CD1c-positive myeloid dendritic cell (primary cell): ENCODE data around the gene CSPG5.
A peak's percentile ranks its signal among the peaks of the same experiment; 100 is the strongest.

ENCODE experiments used
- DNase-seq: peaks from one replicate; pipeline ENCODE4 v3.0.0-alpha.2; 2016; ENCODE audit errors: extremely low spot score

CSPG5 gene

GRCh38 chr3:47588053-47588452 is 9.4 kb upstream of the CSPG5 start:
- DNase-seq: no peak

DNA sequence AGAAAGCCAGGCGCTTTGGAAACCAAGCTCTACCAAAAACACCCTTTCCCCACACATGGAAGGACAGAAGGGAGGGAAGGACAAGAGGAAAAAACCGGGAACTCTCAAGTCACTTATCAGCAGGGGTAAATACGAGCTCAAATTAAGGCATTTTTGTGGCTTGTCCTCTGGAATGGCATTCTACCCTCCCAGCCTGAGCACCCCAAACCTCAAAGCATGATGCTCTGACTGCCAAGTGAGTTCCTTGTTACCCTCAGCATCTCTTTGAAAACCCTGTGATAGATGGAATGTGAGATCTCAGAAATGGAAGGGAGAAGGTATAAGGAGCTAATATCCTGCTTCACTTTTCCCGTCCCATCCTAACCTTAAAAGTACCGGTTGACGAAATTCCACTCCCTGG is 8.1 kb upstream of the CSPG5 start:
- DNase-seq: no peak

DNA sequence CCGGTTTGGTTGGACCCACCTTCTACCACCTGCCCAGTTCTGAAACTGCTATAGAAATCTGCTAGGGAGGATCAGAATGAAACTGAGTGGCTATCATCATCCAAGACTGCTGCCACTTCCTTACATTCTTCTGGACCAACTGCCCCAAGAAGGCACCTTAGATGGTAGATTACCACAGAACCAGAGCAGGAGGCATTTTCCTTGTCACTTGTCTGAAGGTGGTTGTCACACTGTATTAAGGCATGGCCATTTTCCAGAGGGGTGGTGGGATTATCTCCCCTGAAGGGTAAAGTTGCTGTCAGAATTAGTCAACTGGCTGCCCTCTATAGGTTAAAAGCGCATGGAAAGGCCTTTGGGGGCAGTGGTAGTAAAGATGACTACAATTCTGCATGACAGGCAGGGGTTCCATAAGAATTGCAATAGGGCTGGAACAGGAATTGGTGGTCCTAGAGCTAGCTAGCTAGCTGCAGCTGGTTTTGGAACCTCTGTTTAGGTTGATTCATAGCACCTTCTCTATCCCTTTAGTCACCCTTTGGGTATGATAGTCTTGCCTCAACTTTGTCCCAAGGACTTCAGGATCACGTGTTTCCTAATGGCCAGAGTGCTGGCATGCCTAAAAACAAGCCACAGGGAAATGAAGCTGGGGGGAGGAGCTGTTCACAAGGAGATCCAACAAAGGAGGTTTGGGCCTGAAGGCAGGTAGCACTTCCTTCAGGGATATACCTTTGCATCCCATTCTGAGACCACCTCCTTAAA is 4.8 kb upstream of the CSPG5 start:
- DNase-seq: no peak

DNA sequence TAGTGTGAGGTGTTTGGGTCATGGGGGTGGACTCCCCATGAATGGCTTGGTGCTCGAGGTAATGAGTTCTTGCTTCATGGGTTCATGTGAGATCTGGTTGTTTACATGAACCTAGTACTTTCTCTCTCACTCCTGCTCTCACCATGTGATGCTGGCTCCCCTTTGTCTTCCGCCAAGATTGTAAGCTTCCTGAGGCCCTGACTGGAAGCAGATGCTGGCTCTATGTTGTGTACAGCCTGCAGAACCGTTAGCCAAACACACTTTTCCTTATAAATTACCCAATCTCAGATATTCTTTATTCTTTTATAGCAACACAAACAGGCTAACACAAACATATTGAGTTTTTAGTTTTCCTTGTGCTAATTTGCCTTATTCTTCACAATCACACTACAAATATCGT is 3.2 kb upstream of the CSPG5 start:
- DNase-seq: no peak

DNA sequence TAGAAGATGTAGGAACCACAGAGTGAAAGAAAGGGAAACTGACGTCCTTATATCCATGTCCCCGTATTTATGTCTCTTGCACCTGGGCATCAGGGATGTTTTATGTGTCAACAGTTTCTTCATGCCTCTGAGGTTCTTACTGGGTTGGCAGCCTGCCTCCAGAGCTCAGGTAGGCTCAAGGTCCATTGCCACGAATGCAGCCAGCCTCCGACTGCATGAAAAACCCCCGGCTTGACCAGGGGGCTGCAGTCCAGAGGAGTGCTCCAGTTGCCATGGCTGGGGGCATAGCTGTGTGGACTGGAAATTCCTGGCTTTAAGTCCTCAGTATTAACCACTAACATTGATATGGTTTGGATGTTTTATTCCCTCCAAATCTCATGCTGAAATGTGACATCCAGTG is 2.8 kb upstream of the CSPG5 start:
- DNase-seq: no peak

DNA sequence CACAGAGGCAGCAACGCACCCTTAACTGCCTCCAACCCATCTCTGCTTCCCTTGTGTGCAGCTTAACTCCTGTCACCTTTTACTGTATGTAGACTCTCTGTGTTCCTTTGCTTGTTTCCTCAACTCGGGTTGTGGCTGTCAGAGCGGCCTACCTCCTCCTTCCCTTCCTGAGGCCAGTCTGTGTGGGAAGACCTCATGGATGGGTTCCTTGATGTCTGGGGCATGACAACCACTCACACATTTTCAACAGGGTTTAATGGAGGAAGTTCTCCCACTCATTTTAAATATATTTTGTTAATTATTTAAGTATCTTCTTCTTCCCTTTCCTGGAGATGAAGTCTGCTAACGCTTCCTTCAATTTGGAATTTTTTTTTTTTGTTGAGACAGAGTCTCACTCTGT is 1.8 kb upstream of the CSPG5 start:
- DNase-seq: peak; percentile 64

DNA sequence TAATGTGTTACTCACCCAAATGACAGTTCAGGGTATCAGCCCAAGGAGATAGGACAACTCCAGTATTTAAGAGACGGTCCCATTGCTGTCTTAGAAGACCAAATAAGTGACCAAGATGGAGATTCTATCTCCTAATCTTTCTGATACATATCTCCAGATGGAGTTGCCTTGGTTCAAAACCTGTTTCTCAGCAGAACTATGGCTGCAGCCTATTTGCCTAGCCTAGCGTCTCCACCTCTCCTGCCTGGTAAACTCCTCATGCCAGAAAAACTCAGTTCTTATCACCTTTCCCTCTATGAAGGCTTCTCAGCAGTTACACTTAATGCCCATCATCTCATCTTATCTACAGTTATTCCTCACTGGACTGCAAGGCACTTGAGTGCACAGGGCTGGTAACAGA is 1.2 kb upstream of the CSPG5 start:
- DNase-seq: no peak

DNA sequence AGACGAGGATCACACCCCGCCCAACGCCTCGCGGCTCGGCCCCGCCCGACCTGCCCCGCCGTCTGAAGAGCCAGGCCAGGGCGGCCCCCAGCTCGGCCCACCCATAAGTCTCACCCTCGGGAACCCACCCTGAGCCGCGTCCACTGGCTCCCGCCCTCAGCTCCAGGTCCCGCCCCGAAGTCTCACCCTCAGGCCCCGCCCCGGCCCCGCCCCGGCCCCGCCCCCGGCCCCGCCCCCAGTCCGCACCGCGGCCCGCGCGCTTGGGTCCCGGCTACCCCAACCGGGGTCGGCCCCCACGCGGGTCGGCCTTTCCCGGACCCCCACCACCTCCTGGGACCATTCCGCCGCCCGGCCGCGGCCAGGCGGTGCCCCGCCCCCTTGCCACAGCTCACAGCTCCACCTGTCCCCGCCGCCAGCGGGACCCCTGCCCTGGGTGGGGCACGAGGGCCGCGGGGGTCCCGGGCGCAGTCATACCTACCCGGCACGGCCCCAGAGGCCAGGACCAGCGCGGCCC is 489 bp downstream of the CSPG5 start:
- DNase-seq: peak; percentile 19

DNA sequence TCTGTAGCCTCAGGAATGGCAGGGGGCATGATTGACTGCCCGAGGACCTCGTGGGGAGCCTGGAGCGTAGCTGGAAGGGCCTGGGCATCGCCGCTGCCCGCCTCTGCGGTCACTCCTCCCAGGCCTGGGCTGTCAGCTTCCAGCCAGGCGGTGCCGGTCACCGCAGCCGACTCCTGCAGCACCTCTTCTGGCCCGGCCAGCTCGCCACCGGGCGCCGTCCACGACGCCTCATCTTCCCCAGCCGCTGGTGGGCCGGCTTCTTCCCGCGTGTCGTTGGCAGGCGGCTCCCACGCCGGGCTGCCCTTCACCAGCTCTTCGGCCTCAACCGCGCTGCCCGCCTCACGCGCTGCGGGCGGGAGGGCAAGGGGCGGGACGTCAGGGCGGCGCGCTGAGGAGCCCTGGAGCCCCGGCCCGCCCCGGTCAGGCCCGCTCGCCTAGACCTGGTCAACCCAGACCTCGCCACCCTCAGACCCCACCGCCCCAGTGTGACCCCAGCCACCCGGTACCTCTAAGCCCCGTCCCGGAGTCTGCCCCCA is 1.0 kb downstream of the CSPG5 start:
- DNase-seq: peak; percentile 42

DNA sequence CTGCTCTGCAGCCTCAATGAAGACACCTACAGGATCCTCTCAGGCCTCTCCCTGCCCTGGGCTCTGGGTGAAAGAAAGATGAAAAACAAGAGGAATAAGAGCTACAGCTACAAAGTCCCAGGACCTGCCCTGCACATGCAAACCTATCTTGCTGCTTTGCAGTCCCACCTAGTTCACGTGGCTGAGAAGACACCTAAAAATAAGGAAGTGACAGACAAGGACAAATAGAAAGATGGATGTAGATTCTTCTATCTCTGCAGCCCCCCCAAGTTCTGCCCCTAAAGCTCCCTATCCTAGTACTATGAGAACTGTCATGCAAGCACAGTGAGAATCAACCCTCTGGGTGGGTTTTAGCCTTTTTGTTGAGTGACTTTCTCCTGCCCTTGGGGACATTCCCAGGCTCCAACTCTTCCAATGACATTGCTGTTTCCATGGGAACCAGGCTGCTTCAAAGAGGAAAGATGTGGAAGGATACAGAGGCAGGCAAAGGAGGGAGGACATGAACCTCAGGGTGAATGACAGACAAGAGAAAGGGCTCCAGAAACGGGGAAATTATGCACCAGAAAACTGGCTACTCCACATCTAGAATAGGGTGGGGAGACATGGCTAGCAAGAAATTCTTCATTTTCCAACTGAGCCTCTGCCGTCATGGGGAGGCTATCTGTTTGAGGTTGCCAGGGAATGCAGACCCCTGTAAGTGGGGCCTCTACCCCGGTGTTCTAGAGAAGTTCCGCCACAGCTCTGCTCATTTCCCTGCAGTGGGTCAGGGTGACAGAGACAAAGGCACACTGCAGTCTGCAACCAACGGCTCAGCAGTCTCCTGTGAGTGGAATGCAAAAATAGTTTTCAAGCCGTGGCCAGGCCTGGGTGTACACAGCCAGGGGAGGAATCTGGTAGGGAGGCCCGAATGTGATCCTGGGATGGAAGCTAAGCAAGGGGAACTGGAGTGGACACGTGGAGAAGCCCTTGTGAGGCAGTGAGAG is 5.2 kb downstream of the CSPG5 start:
- DNase-seq: no peak

- DNase-seq: no peak
Observed at GRCh38 chr3:47571391-47572175, 7.1 kb downstream of the CSPG5 start.

- DNase-seq: no peak
Observed at GRCh38 chr3:47568901-47569300, 9.8 kb downstream of the CSPG5 start.

GRCh38 chr3:47567149-47567548 is 11.5 kb downstream of the CSPG5 start:
- no peak for DNase-seq

- DNase-seq: no peak
Observed at GRCh38 chr3:47566667-47567066, 12.0 kb downstream of the CSPG5 start.

- no peak for DNase-seq
Observed at GRCh38 chr3:47565734-47566550, 12.7 kb downstream of the CSPG5 start.

DNA sequence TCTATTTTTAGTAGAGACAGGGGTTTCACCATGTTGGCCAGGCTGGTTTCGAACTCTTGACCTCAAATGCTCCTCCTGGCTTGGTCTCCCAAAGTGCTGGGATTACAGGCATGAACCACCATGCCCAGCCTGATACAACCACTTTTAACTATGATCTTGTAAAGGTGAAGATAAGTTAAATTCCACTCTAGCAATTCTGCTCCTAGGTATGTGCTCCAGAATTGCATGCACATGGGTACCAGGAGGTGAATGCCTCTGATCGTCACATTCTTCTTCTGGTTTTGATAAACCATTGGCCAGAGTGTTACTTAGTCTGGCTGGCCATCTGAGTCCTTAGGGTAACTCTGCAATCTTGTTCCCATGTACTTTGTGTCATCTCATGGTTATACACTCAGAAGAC is 22.3 kb downstream of the CSPG5 start:
- DNase-seq: no peak

GRCh38 chr3:47554335-47554734 is 24.3 kb downstream of the CSPG5 start:
- no peak for DNase-seq

GRCh38 chr3:47553407-47553806 is 25.3 kb downstream of the CSPG5 start:
- no peak for DNase-seq

DNA sequence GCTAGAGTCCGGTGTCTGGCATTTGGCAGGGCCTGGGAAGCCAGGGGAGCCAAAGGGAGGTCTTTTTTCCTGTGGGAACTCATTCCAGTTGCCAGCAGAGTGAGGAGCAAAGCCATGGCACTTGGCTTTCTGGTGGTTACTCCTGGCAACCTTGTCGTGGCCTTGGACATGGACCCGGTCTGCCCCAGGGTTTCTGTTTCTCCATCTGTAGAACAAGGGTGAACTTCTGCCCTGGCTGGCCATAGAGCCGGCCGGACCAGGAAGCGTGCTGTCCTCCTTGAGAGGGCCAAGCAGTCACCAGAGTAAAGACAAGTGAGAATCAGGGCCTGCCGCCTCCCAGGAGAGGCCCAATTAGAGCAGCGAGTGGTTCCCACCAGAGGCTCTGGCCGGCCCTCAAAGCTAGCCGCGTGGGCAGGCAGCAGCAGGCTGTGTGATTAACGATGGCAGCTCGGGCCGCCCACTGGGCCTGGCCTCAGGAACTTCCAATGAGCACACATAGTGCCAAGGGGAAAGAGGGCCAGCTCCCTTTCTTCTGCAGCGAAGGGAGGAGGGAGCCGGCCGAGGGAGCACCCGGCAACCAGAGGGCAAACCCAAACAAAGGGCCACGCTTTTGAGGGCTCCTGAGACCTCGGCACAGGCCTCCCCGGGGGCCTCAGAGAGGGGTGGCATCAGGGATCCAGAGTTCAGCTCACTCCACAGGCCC is 36.0 kb downstream of the CSPG5 start:
- DNase-seq: no peak

DNA sequence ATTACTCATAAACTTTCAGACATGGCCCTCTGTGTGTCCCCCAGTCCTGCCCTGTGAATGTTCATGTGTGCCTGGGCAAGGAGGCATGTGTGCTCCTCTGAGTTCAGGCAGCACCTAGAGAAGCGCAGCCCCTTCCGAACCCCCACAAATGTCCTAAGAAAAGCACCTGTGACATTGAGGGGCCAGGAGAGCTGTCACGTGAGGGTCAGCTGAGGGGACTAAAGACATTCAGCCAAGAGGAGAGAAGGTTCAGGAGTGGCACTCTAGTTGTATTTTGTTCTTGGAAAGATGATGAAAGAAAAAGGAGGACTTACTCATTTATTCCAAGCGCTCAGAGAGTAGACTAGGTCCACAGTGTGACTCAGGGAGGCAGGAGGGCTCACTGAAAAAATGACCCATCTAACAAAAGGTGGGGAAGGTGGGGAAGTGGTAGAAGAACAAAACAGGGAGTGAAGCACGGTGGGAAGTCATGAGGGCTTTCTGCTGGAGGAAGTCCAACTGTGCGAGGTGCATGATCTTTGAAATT is 37.0 kb downstream of the CSPG5 start:
- no peak for DNase-seq
